CD14-positive monocyte (primary cell): ENCODE measurements around the gene SIK3. TPM values are rescaled to one million over a fixed set of nuclear protein-coding genes. Genes with fewer than 3 reads are reported as not detected.

Experiments
- DNase-seq, 3 donors: peaks; one replicate each; pipeline ENCODE4 v3.0.0-alpha.2; 2011 to 2022
- H2AFZ ChIP-seq: 2 replicates; pipeline ENCODE4 v1.6.0; 2012; ENCODE audit warnings: mild to moderate bottlenecking, low read depth, low read length, inconsistent platforms; ENCODE audit not compliant: insufficient read depth, poor library complexity, severe bottlenecking
- H3K27ac ChIP-seq, 2 donors: 1 replicate in 1 of 2; 2 replicates in 1 of 2; pipeline ENCODE4 v1.5.1; 2012 to 2013; ENCODE audit warnings: low read length in 2 of 2, control low read depth in 1 of 2, inconsistent platforms in 1 of 2, low read depth in 1 of 2, mild to moderate bottlenecking in 1 of 2
- H3K27me3 ChIP-seq, 2 donors: one replicate each; pipeline versions ENCODE4 v1.6.0 to v1.6.1; 2011 to 2013; ENCODE audit warnings: low read length in 2 of 2; ENCODE audit not compliant: control insufficient read depth in 2 of 2, insufficient read depth in 2 of 2
- H3K36me3 ChIP-seq, 2 donors: replicated peaks in 1 of 2; 1 replicate in 1 of 2; 2 replicates in 1 of 2; pipeline versions ENCODE4 v1.5.1 to v1.6.1; 2012 to 2013; ENCODE audit warnings: low read length in 2 of 2, control low read depth in 1 of 2, inconsistent platforms in 1 of 2, mild to moderate bottlenecking in 1 of 2; ENCODE audit not compliant: insufficient read depth in 2 of 2, control insufficient read depth in 1 of 2
- H3K4me1 ChIP-seq, 2 donors: 1 replicate in 1 of 2; 2 replicates in 1 of 2; pipeline versions ENCODE4 v1.5.1 to v1.6.1; 2012 to 2013; ENCODE audit warnings: low read length in 2 of 2, control low read depth in 1 of 2, inconsistent platforms in 1 of 2, mild to moderate bottlenecking in 1 of 2, moderate library complexity in 1 of 2; ENCODE audit not compliant: insufficient read depth in 2 of 2, control insufficient read depth in 1 of 2
- H3K4me2 ChIP-seq: replicated peaks from 2 replicates; pipeline ENCODE3; 2012; ENCODE audit warnings: low read length, moderate library complexity, mild to moderate bottlenecking; ENCODE audit not compliant: poor library complexity, severe bottlenecking; ENCODE audit errors: extremely low read depth
- H3K4me3 ChIP-seq, 3 experiments: fragments of 200-600 bp in 1 of 3; sonication (generic) in 1 of 3; replicated peaks in 1 of 3; 1 replicate in 2 of 3; 2 replicates in 1 of 3; pipeline ENCODE4 v1.5.1; 2011 to 2013; ENCODE audit warnings: low read length in 3 of 3, mild to moderate bottlenecking in 3 of 3, control low read depth in 2 of 3, low read depth in 2 of 3, inconsistent platforms in 1 of 3, moderate library complexity in 1 of 3
- H3K79me2 ChIP-seq: 2 replicates; pipeline ENCODE4 v1.6.0; 2012; ENCODE audit warnings: mild to moderate bottlenecking, control low read depth, inconsistent platforms, low read length, moderate library complexity; ENCODE audit not compliant: insufficient read depth
- H3K9ac ChIP-seq: 2 replicates; pipeline ENCODE4 v1.6.0; 2017; ENCODE audit warnings: low read length, mild to moderate bottlenecking; ENCODE audit not compliant: insufficient read depth, poor library complexity, severe bottlenecking
- H3K9me3 ChIP-seq, 2 donors: replicated peaks in 1 of 2; 1 replicate in 1 of 2; 2 replicates in 1 of 2; pipeline versions ENCODE4 v1.5.1 to v1.6.1; 2012 to 2013; ENCODE audit warnings: low read length in 2 of 2, control low read depth in 1 of 2; ENCODE audit not compliant: control insufficient read depth in 1 of 2, insufficient read depth in 1 of 2
- H4K20me1 ChIP-seq: 2 replicates; pipeline ENCODE4 v1.6.0; 2012; ENCODE audit warnings: mild to moderate bottlenecking, low read length, control low read depth, moderate library complexity; ENCODE audit not compliant: insufficient read depth
- H3K27ac Mint-ChIP-seq, 7 donors: one replicate each; pipeline ENCODE4 v1.8.0; 2020; ENCODE audit warnings: mild to moderate bottlenecking in 7 of 7, mixed read lengths in 7 of 7, moderate library complexity in 6 of 7, inconsistent platforms in 2 of 7
- H3K27me3 Mint-ChIP-seq, 3 donors: one replicate each; pipeline ENCODE4 v1.8.0; 2021 to 2022; ENCODE audit warnings: low read depth in 3 of 3, mild to moderate bottlenecking in 3 of 3, mixed read lengths in 3 of 3, moderate library complexity in 3 of 3, inconsistent platforms in 1 of 3
- H3K36me3 Mint-ChIP-seq, 2 donors: one replicate each; pipeline ENCODE4 v1.8.0; 2020; ENCODE audit warnings: mixed read lengths in 2 of 2, inconsistent platforms in 1 of 2, mild to moderate bottlenecking in 1 of 2
- H3K4me1 Mint-ChIP-seq: one replicate; pipeline ENCODE4 v1.8.0; 2020; ENCODE audit warnings: mild to moderate bottlenecking, mixed read lengths
- H3K4me3 Mint-ChIP-seq, 2 donors: one replicate each; pipeline ENCODE4 v1.8.0; 2020; ENCODE audit warnings: mild to moderate bottlenecking in 2 of 2, mixed read lengths in 2 of 2, moderate library complexity in 1 of 2
- H3K9me3 Mint-ChIP-seq, 7 donors: one replicate each; pipeline ENCODE4 v1.8.0; 2020 to 2022; ENCODE audit warnings: mixed read lengths in 7 of 7, mild to moderate bottlenecking in 6 of 7, moderate library complexity in 6 of 7, inconsistent platforms in 2 of 7
- WGBS: methylation state at CpG from one replicate; pipeline ENCODE4 v1.1.5; 2013; ENCODE audit warnings: missing lambda C conversion rate; ENCODE audit not compliant: insufficient coverage; 5-methylcytosine and 5-hydroxymethylcytosine counted together
- intact Hi-C, 2 donors: fragments of 100-400 bp; cut with micrococcal nuclease; formaldehyde crosslinking; loops; one replicate each; pipeline versions ENCODE4 v1.15.0 to v1.15.1; 2023
- polyA plus RNA-seq, 3 donors: library from polyadenylated mRNA; depleted of rRNA in 1 of 3; unstranded in 2 of 3; stranded (reverse) in 1 of 3; fragments of 300-500 nt in 2 of 3; fragments of >200 nt in 1 of 3; fragmentation: Illumina TruSeq in 2 of 3; gene quantifications; 1 replicate in 2 of 3; 2 replicates in 1 of 3; pipeline ENCODE4 v1.2.3, GENCODE V29; 2012 to 2021
- TF ChIP-seq, protein P1 (sequence below): fragments of 200-600 bp; IDR thresholded peaks from one replicate; pipeline ENCODE4 v1.8.0; 2022; ENCODE audit warnings: antibody characterized with exemption, mild to moderate bottlenecking

SIK3 gene
- polyA plus RNA-seq, 3 donors, result 18.3 to 142 (median 20.0) TPM

DNA sequence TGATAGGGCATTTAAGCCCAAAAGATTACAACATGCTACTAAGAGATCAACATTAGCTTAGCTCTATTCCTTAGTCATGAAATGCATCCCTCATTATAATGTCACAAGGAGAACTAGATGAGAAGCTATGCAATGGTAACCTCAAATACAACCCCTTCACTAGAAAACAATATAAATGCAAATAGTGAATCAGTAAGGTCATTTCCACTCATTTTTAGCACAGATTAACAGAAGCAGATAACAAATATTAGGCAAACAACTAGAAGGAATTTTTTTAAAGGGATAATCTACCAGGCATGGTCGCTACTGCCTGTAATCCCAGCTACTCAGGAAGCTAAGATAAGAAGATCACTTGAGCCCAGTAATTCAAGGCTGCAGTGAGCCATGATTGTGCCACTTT lies 28.2 kb downstream of the SIK3 start:
- Histone ChIP-seq H3K79me2 (peaks cover 99% of the 10 kb centered on the region), H3K9ac (no peak overlapping the region), H2AFZ (no peak overlapping the region), H3K36me3 (no peaks in the 10 kb centered on the region), H4K20me1 (peaks cover 99% of the 10 kb centered on the region), H3K4me2 (no peak overlapping the region), H3K9me3 (no peaks in the 10 kb centered on the region), H3K27me3 (no peaks in the 10 kb centered on the region), H3K4me3 (no peak overlapping the region), H3K4me1 (peaks cover 50 to 59% of the 10 kb centered on the region in 2 donors), H3K27ac (peak overlapping the region in 1 of 2 donors; percentile 51)
- intact Hi-C loops, result loop anchor here in 1 of 2 donors (5.0 kb wide), 1 partner anchor 43 kb away; no protein-coding TSS in a partner anchor
- H3K9me3 Mint-ChIP-seq, result no peaks in the 10 kb centered on the region
- DNase-seq, result peak in 1 of 3 donors; percentile 23
- H3K27ac Mint-ChIP-seq, result peak overlapping the region in 5 of 7 donors; percentile 30 to 69 (median 55)
- peaks cover 54% of the 10 kb centered on the region for H3K4me1 Mint-ChIP-seq
- WGBS, result 100% methylated on average over 1 of the region's 1 CpG
- TF ChIP-seq, protein P1, sequence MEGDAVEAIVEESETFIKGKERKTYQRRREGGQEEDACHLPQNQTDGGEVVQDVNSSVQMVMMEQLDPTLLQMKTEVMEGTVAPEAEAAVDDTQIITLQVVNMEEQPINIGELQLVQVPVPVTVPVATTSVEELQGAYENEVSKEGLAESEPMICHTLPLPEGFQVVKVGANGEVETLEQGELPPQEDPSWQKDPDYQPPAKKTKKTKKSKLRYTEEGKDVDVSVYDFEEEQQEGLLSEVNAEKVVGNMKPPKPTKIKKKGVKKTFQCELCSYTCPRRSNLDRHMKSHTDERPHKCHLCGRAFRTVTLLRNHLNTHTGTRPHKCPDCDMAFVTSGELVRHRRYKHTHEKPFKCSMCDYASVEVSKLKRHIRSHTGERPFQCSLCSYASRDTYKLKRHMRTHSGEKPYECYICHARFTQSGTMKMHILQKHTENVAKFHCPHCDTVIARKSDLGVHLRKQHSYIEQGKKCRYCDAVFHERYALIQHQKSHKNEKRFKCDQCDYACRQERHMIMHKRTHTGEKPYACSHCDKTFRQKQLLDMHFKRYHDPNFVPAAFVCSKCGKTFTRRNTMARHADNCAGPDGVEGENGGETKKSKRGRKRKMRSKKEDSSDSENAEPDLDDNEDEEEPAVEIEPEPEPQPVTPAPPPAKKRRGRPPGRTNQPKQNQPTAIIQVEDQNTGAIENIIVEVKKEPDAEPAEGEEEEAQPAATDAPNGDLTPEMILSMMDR, result no peak
- no peak overlapping the region for H3K4me3 Mint-ChIP-seq
- peaks cover 3 to 12% of the 10 kb centered on the region in 2 donors for H3K36me3 Mint-ChIP-seq
- H3K27me3 Mint-ChIP-seq, result no peaks in the 10 kb centered on the region

DNA sequence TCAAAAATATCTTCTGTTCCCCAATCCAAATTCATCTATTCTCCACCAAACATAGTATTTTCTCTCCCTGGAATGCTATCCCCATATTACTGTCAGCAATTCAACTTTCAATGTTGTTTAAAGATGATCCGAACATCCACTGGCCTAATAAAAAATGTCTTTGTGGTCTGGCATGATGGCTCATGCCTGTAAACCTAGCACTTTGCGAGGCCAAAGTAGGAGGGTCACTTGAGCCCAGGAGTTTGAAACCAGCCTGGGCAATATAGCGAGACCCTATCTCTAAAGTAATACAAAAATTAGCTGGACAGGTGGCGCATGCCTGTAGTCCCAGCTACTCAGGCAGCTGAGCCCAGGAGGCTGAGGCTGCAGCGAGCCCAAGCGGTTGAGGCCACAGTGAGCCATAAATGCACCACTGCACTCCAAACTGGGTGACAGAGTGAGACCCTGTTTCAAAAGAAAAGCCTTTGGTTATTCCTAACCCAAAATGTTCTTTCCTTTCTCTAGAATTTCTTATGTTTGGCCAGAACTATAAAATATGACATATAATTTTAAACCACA lies 29.8 kb downstream of the SIK3 start:
- Histone ChIP-seq H3K4me2 (no peak overlapping the region), H3K4me3 (no peak overlapping the region), H3K79me2 (peaks cover 98% of the 10 kb centered on the region), H3K27ac (no peak overlapping the region), H3K27me3 (no peaks in the 10 kb centered on the region), H3K9me3 (no peaks in the 10 kb centered on the region), H4K20me1 (peaks cover 98% of the 10 kb centered on the region), H3K4me1 (peaks cover 42 to 54% of the 10 kb centered on the region in 2 donors), H2AFZ (no peak overlapping the region), H3K36me3 (no peaks in the 10 kb centered on the region), H3K9ac (no peak overlapping the region)
- intact Hi-C loops, result loop anchor here in 1 of 2 donors (10.0 kb wide), 1 partner anchor 114 kb away; no protein-coding TSS in a partner anchor
- peaks cover 3 to 15% of the 10 kb centered on the region in 2 donors for H3K36me3 Mint-ChIP-seq
- no peak overlapping the region for H3K4me3 Mint-ChIP-seq
- H3K4me1 Mint-ChIP-seq, result peaks cover 59% of the 10 kb centered on the region
- 93% methylated on average over 3 of the region's 6 CpGs for WGBS
- no peaks in the 10 kb centered on the region for H3K9me3 Mint-ChIP-seq
- TF ChIP-seq, protein P1, result no peak
- DNase-seq, result no peak
- H3K27me3 Mint-ChIP-seq, result no peaks in the 10 kb centered on the region
- H3K27ac Mint-ChIP-seq, result no peak overlapping the region
